ENCODE measurements around the gene ATXN1.

The ATXN1 gene

DNA sequence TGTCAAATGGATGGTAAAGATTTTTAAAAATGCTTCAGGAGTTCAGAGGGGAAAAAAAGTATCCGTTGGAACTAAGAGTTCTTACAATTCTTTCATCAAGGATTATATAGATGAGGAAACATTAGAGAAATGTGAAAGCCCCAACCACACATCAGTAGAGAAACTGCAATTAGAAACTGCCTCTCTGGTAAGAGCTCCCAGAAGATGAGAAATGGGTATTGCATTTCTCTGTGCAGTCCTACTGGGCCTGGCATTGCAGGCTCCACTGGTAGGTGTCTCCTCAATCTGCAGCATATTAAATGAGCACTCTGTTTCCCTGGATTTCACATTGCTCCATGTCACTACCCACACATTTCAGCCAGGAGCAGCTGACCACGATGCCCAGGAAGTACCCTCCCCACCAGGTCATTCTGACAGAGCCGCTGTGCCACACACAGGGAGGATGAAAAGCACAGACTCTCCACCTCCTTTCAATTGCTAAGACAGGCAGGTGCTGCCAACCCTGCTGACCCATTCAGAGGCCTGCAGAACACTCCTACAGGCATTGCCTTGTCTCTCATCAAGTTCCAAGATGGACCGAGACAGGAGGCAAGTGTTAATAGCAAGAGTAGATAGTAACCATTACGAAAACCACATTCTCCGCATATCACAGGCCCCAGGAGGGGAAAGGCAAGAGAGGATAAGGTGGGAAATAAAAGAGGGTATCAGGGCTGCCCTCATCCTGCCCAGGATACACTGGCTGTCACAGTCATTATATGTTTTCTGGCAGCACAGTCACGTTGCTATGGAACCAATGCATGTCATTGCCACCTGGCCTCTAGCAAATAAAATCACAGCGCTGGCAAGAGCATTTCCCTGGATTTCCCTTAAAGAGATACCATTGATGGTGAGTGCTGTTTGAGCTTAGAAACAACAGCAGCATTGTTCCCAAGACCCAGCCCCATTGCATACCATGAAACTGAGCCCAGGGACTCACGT is 241.7 kb downstream of the ATXN1 start:
- no peak for DNase-seq

DNA sequence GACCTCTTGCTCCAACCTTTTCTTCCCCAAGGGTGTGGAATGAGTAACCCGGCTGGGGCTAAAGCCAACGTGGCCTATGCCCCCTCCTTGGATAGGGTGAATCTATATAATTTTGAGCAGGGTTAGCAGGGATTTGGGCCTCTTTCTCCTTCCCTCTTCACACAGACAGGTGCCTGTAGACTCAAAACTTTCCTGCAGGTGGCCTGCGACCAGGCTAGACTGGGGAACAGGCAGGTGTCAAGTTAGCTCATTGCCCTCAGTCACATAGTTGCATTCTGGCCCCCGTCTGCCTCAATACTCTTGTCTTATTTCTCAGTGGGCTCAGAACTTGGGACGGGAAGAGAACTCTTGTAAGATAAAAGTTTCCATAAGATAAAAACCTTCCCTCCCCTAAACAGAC is 243.0 kb downstream of the ATXN1 start:
- DNase-seq = no peak

DNA sequence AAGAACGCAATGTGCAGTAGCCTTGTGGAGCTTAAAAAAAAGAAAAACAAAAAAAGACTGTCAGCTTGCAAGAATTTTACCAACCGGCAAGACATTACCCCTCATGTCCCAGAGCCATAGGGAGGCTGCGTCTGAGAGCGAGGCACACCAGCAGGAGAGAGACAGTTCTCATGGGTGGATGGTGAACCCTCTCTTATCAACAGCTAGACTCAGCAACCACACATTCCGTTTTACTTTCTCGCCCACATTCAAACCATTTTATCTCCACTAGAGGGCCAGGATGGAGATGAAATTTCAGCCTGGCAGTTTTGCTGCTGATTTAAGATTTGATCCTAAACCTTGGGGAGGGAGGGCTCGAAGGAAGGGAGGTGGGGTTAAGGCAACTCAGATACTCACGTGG is 247.0 kb downstream of the ATXN1 start:
- no peak for DNase-seq

DNA sequence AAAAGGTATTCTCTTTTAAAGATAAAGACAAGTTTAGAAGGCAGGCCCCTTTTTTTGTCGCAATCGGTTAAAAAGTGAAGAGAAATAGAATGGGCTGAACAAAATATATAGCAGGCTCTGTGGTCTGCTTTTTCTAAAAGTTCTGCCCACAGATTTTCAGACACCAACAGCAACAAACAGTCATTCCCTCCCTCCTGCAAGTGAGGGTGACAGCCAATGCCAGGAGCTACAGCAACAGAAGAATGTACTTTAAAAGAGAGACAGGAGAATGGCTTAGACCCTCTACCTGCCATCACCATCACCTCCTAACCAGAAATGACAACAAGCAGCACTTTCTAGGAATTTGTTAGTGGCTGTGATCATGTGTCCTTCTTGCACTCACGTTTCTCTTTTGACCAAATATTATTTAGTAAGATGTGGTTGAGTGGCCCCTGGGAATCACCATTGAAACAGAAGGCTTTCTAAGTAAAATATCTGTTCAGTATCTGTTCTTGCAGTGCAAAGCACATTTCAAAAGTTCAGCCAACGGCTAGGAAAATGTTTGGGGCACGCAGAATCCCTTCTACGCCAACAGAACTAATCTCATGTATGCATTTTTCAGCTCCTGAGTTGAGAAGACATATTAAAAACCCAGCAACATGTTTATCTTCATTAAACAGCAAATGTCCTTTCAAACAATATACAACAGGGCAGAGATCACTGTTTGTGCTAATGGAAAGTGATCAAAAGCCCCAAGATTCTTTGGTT is 248.5 kb downstream of the ATXN1 start:
- DNase-seq = no peak

DNA sequence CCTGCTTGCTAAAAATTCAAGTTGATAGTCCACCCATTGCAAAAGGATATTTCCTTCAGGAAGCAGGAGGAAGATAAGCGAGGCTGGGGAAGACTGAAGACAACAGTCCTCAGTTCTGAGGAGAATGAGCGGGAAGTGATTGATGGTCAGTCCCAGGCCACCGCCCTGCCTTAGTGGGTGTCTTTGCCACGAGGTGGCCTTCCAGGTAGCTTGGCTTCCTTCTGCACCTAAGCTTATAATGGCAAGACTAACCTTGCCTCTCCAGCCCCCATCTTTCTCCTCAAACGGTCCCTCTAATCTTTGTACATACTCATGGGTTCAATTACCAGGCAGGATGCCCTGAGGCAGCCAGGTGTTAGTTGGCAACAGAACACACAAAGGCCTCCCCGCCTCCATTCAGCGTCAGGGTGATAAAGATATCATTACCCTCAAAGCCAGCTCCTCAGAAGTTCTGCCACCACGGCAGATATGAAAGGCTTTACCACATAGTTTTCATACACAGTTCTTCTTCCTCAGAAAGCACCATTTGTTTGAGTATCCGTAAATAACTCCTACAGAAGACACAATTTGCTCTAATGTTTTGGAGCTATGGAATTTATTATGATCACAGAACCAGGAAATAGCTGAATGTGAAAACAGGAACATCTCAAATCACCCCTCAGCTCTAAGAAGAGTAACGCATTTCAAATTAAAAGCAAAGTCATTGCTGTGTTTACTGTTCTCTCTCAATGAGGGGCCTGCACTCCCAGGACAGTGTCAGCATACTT is 249.4 kb downstream of the ATXN1 start:
- DNase-seq = no peak

DNA sequence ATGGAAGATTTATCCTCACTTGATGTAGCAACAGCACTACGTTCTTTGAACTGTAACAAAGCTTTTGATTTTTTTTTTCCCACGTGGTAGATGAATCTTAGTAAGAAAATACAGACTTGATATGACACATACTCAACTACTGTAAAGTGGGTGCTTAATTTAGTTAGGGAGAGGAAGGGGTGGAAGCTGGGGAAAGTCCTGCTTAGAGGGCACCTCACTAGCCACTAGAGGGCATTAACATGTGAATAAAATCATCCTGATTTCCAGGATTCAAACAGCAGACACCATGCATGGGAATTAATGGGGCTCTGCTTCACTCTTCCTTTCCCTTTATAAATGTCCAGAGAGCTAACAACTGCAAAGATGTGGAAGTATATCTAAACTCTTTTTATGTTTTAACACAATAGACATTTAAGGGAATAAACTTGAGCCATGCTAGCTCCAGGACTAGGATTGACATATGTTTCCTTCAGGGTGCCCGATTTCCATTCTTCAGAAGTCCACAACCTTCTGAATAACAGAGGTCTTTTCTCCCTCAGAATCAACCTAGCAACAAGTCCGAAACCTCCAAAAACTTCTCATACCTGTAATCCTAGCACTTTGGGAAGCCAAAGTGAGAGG is 250.1 kb downstream of the ATXN1 start:
- DNase-seq = no peak

DNA sequence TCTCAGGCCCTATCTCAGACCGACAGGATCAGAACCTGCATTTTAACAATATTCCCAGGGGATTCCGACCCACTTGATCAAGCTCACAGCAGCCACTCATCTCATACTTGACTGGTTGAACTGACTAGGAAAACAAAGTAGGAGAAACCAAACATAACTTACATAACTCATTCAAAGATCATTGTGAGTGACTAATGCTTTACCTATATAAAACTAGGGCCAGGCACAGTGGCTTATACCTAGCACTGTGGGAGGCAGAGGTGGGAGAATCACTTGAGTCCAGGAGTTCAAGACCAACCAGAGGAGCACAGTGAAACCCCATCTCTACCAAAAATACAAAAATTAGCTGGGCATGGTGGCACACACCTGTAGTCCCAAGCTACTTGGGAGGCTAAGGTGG is 251.0 kb downstream of the ATXN1 start:
- DNase-seq = no peak

DNA sequence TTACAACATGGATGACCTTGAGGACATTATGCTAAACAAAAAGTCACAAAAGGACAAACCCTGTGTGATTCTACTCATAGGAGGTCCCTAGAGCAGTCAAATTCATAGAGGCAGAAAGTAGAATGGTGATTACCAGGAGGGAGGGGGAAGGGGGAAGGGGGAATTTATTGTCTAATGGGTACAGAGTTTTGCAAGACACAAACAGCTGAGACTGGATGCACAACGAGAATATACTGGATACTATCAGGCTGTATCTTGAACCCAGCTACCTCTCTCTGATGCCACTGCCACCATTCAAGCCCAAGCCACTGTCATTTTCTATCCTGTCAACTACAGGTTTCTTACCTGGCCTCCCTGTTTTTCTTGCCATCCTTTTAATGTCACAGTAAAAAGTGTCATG is 252.3 kb downstream of the ATXN1 start:
- no peak for DNase-seq

DNA sequence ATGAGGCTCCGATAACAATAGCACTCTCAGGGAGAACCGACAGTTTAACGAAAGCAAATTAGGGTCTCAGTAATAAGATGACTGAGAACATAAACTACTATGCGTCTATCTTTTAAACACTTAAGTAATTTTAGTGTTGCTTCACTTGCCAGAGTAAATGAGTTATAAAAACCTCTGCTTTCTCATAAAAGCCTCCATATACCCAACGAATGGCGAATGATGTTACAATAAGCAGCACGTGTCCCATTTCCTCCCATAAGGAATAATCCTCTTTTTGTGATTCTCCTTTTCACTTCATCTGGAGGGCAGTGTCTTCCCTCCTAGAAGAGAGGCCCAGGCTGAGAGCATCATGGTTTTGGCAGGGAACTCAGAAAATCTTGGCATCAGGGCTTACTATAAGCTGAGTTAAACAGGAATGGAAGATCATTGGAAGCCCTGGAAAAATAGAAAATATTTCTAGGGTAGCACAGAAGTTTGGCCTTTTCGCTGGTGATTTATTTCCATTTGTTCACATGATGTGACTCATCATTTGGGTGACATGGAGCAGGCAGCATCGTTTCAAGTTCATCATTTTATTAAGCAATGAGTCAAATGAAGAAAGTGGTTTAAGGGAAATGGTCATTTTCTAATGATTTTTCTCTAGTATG is 255.4 kb downstream of the ATXN1 start:
- DNase-seq = no peak

DNA sequence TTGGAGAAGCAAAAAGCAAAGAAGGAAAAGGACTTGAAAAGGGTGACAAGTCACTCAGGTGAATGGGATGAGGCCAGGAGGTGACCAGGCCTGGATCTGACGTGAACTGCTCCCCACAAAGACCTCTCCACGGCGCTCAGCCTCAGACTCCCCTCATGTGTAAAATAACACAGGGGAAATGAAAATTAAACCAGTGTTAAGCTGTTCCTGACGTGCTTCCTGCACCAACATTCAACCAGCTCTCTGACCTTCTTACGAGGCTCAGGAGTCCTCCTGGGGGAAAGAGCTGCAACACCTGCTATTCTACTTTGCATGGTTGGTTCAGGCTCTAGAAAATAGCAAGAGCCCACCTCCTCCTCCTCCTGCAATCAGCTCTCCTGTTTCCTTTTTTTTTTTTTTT is 256.7 kb downstream of the ATXN1 start:
- DNase-seq = no peak

DNA sequence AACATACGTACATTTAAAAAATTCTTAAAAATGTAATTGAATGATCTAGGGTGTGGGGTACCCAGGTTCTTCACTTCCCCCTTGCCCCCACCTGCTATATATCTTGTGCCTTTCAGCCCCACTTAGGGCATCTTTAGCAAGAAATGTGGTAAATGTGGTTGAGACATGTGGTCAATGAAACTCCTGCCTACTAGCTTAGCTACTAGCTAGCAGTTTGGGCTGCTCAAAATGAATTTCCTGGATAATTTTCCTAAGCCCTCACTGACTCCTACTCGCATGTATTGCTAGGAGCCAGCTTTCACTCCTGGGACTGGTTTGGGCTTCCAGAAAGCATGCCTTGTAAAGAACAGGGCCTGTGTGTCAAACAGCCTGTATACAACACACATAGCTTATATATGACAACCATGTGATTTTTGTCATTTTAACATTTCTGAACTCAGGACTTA is 257.3 kb downstream of the ATXN1 start:
- DNase-seq = no peak

DNA sequence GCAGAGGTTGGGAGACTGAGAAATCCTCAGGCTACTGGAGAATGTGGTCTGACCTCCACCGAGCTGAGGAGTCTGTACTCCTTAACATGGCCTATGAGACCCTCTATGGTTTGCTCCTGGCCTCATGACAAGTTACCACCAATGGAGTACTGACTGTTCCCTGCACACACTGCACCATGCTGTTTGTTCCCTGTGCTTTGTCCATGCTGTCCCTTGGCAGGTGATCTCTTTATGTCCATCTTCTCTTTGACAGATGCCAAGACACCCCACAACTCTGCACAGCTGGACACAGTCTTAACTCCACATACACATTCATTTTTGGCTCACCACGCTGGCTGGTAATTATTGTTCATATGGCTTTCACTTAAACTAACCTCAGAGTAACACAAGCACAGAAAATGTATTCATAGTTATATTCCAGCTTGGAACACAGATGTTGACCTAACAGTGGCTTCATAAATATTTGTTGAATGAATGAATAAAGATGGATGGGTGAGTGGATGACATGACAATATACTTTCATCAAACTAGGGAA is 258.0 kb downstream of the ATXN1 start:
- DNase-seq = no peak

DNA sequence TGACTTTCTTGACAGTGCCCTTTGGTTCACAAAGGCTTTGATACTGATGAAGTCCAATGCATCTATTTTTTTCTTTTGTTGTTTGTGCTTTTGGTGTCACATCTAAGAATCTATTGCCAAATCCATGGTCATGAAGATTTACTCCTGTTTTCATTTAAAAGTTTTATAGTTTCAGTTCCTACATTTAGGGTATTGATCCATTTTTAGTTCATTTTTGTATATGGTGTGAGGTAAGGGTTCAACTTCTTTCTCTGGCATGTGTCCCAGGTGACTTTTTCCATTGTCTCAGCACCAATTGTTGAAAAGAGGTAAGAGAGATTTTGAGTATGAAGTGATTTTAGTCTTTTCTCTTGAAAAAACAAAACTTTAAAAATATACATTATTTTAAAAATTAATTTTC is 262.3 kb downstream of the ATXN1 start:
- DNase-seq = no peak

DNA sequence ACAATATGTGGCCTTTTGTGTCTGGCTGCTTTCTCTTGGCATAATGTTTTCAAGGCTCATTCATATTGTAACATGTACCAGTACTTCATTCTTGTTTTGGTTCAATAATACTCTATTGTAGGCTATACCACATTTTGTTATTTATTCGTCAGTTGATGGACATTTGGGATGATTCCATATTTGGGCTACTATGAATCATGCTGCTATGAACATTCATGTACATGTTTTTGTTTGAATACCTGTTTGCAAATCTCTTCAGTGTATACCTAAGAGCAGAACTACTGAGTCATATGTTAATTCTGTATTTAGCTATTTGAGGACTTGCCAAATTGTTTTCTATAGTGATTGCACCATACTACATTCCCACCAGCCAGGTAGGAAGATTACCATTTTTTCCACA is 263.0 kb downstream of the ATXN1 start:
- no peak for DNase-seq

DNA sequence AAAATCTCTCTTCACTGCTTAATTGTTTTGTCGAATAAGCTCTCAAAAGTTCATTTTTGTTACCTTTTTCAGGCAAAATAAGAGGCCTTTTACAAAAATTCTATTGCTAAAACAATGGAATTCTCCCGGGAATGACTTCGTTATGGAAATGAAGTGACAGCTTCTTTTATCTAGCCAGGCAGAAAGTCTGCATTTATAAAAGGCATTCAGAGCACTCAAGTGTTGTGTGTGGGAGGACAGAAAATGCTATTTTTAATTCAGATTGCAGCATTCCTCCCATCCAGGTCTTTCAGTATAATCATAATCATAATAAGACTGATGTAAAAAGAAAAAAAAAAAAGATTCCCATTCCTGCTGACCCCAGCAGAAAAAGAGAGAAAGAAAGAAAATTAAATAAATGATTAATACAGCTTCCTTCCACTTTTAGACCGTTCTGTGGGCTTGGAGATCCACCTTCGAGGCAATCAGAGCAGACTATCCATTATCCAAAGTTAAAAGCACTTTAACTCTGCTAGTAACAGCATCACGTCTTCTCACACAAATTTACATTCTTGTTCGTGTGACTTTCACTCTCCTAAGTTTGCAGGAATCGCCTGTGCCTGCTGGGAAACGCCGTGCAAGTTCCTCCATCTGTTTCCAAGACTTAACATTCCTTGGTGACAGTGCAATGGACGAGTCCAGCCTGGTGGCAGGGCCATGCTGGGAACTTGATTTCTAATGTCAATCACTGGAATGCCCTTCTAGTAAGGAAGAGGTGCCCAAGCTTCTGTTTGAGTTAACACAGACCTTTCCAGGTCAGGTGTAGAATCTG is 264.1 kb downstream of the ATXN1 start:
- DNase-seq = no peak

DNA sequence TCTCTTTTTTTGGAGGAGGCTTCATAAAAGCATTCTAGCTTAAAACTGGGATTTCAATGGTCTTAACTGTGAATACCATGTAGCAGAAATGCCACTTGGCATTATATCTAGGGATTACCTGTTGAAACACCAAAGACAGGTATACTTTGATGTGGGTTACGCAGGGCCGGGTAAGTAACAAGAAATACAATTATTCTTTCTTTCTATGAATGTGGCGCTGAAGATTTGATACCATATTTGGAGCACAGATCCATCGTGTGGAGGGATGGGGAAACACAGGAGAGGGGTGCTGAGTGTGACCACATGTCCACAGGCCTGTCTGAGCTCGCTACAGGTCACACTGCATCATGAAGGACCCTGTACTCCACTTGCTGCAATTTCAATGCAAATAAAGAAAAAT is 265.1 kb downstream of the ATXN1 start:
- no peak for DNase-seq

DNA sequence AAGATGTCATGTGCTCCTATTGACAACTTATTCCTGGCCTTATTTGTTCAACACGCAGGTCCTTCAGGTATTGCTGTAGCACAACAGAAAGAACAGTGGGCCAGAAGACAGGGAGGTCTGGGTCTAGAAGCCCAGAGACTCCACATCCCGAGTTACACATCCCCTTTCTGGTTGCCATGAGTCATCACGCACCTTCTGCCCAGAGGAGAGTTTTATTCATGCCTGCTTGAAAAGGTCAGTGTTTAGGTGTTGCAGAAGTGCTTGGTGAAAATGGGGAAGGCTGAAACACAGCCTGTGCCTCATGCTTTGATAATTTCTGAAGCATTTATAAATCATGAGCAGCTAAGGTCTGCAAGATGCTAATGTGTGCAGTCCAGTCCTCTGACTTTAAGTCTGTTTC is 266.5 kb downstream of the ATXN1 start:
- no peak for DNase-seq

DNA sequence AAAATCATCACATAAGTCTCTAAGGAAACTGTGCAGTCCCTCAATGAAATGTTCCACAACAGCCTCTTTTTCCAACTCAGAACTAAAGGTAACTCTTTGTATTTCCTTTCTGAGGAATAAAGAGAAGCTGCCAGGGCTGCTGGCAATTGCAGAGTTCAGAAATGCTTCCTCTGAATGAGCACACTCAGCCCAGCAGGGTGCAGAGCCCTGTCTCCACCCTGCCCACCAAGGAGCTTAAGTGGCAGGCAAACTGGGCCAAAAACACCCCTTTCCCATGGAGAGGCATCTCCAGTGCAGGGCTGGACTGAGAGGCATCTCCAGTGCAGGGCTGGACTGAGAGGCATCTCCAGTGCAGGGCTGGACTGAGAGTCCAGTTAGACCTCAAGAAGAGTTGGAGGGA is 267.5 kb downstream of the ATXN1 start:
- no peak for DNase-seq

DNA sequence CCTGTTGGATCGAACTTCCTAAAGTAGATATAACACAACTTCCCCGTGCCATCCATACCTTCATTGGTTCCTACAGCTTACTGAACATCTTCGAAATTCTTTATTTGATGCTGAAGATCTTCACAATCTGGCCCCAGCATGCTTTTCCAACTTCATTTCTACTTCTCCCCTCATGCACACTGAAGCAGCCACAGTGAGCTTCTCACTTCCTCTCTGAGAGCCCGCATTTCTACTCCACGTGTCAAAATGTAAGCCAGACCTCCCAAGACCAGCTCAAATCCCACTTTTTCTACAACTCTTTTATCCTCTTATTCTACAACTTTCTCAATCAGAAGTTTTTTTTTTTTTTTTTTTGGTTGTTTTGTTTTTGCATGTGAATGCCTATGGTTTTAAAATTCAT is 268.1 kb downstream of the ATXN1 start:
- DNase-seq = no peak

DNA sequence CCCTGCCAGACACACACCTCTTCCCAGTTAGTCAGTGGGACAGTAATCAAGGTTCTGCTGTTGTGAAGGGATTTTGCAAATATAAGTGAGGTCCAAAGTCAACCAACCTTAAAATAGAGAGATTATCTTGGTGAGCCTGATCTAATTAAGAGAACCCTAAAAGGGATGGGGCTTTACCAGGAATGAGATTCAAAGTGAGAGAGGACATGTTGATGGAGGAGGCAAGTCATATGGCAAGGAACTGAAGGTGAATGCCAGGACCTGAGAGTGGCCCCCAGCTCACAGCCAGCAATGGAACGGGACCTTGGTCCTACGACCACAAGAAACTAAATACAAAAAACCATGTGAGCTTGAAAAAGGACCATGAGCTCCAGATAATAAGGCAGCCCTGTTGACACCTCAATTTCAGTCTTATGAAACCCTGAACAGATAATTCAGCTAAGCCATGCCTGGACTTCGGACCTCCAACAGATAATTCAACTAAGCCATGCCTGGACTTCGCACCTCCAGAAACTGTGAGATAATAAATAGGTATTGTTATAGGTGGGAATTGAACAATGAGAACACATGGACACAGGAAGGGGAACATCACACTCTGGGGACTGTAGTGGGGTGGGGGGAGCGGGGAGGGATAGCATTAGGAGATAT is 269.5 kb downstream of the ATXN1 start:
- no peak for DNase-seq

DNA sequence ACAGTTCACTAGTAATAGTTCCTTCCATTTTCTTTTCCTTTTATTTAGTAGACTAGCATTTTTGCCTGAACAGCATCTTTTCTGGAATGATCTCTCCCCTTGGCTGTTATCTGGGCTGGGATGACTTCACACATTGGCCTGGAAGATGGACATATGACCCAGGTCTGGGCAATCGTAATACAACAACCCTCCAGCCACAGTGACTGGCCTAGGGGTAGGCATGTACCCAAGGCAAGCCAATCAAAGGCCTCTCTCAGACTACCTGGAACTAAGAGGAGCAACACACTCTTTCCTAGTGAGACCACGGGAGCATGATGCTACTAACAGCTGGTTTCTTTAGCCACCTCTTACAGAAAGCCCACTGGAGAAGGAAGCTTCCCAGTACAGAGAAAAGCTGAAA is 270.6 kb downstream of the ATXN1 start:
- no peak for DNase-seq
